Measurements from ENCODE around the gene PMAIP1. TPM values are rescaled to one million over a fixed set of nuclear protein-coding genes. Genes with fewer than 3 reads are reported as not detected.

The PMAIP1 gene
- total RNA-seq, 2 donors from 2014 or later: 0.22 to 0.75 TPM

GRCh38 chr18:59928201-59928600 is 28.4 kb downstream of the PMAIP1 start:
- Histone ChIP-seq H3K4me1 (no peaks in the 10 kb centered on the region), H3K4me3 (no peak overlapping the region), H3K27me3 (no peaks in the 10 kb centered on the region), H3K27ac (no peak overlapping the region), H3K36me3 (no peaks in the 10 kb centered on the region), H3K9me3 (no peaks in the 10 kb centered on the region)
- no peak for DNase-seq (ENCODE audit: low spot score)
- TF ChIP-seq CTCF (IDR thresholded peaks at IDR 0.05): no peak

GRCh38 chr18:59929621-59930295 is 30.0 kb downstream of the PMAIP1 start:
- no peak for TF ChIP-seq CTCF (IDR thresholded peaks at IDR 0.05)
- no peaks in the 10 kb centered on the region for H3K9me3 ChIP-seq
- DNase-seq (ENCODE audit: low spot score): no peak
- no peaks in the 10 kb centered on the region for H3K4me1 ChIP-seq
- H3K36me3 ChIP-seq: no peaks in the 10 kb centered on the region
- H3K27ac ChIP-seq: no peak overlapping the region
- H3K27me3 ChIP-seq: no peaks in the 10 kb centered on the region
- H3K4me3 ChIP-seq: no peak overlapping the region

- H3K27me3 ChIP-seq: no peaks in the 10 kb centered on the region
- no peak for TF ChIP-seq CTCF (IDR thresholded peaks at IDR 0.05)
- H3K36me3 ChIP-seq: no peaks in the 10 kb centered on the region
- H3K9me3 ChIP-seq: no peaks in the 10 kb centered on the region
- H3K4me1 ChIP-seq: no peaks in the 10 kb centered on the region
- no peak overlapping the region for H3K4me3 ChIP-seq
- no peak for DNase-seq (ENCODE audit: low spot score)
- H3K27ac ChIP-seq: no peak overlapping the region
Observed at GRCh38 chr18:59932401-59932800, 32.6 kb downstream of the PMAIP1 start.

GRCh38 chr18:59938676-59939075 is 38.9 kb downstream of the PMAIP1 start:
- H3K36me3 ChIP-seq: no peaks in the 10 kb centered on the region
- no peak for TF ChIP-seq CTCF (IDR thresholded peaks at IDR 0.05)

GRCh38 chr18:59939127-59939526 is 39.3 kb downstream of the PMAIP1 start:
- Histone ChIP-seq H3K4me3 (no peak overlapping the region), H3K27me3 (no peaks in the 10 kb centered on the region), H3K27ac (no peak overlapping the region), H3K36me3 (no peaks in the 10 kb centered on the region), H3K4me1 (no peaks in the 10 kb centered on the region), H3K9me3 (no peaks in the 10 kb centered on the region)
- DNase-seq (ENCODE audit: low spot score): no peak
- TF ChIP-seq CTCF (IDR thresholded peaks at IDR 0.05): no peak

More at GRCh38 chr18:59938676-59939075, 38.9 kb downstream of the PMAIP1 start:
- Histone ChIP-seq H3K4me1 (no peaks in the 10 kb centered on the region), H3K9me3 (no peaks in the 10 kb centered on the region), H3K27me3 (no peaks in the 10 kb centered on the region), H3K4me3 (no peak overlapping the region), H3K27ac (no peak overlapping the region)
- DNase-seq (ENCODE audit: low spot score): no peak

- no peak for DNase-seq (ENCODE audit: low spot score)
- Histone ChIP-seq H3K36me3 (no peaks in the 10 kb centered on the region), H3K27me3 (no peaks in the 10 kb centered on the region), H3K9me3 (no peaks in the 10 kb centered on the region), H3K27ac (no peak overlapping the region), H3K4me3 (no peak overlapping the region), H3K4me1 (no peaks in the 10 kb centered on the region)
- TF ChIP-seq CTCF (IDR thresholded peaks at IDR 0.05): no peak
Observed at GRCh38 chr18:59940068-59940467, 40.3 kb downstream of the PMAIP1 start.

Measured in right atrium auricular region (tissue), 2 donors.